ENCODE results near the gene LRP1. TPM values are rescaled to one million over a fixed set of nuclear protein-coding genes. Genes with fewer than 3 reads are reported as not detected.

Gene LRP1
- total RNA-seq, 2 experiments from 2014 or later, result 1.1 to 4.4 TPM

DNA sequence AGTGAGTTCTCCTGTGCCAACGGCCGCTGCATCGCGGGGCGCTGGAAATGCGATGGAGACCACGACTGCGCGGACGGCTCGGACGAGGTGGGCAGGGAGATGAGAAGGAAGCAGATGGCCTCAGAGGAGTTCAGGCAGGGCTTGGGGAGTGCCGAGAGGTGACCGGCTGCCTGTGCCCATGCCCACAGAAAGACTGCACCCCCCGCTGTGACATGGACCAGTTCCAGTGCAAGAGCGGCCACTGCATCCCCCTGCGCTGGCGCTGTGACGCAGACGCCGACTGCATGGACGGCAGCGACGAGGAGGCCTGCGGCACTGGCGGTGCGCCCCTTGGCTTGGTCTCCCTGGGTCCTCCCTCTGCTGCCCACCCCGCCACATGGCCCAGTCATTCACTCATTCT is 74.9 kb downstream of the LRP1 start:
- H3K9me2 ChIP-seq (ENCODE audit: insufficient read depth, low read length), result no peaks in the 10 kb centered on the region
- ChIA-PET CTCF (ENCODE audit: unreplicated experiment) (no interaction called here), POLR2A (no interaction called here)
- no peaks in the 10 kb centered on the region for H3K4me1 ChIP-seq (ENCODE audit: insufficient read depth, low read length, poor library complexity, severe bottlenecking)
- no peak overlapping the region for H3K27ac ChIP-seq (ENCODE audit: low read depth, low read length, poor library complexity, severe bottlenecking)
- H3K79me2 ChIP-seq (ENCODE audit: insufficient read depth, low read depth, low read length), result no peaks in the 10 kb centered on the region
- BruUV-seq (replicated peaks), result no TSS peak
- no peak overlapping the region for H2AFZ ChIP-seq (ENCODE audit: low read length)
- TF ChIP-seq EZH2phosphoT487 (IDR thresholded peaks at IDR 0.05; ENCODE audit: borderline replicate concordance, low read depth, low read length), result no peak
- TF ChIP-seq, protein P1, sequence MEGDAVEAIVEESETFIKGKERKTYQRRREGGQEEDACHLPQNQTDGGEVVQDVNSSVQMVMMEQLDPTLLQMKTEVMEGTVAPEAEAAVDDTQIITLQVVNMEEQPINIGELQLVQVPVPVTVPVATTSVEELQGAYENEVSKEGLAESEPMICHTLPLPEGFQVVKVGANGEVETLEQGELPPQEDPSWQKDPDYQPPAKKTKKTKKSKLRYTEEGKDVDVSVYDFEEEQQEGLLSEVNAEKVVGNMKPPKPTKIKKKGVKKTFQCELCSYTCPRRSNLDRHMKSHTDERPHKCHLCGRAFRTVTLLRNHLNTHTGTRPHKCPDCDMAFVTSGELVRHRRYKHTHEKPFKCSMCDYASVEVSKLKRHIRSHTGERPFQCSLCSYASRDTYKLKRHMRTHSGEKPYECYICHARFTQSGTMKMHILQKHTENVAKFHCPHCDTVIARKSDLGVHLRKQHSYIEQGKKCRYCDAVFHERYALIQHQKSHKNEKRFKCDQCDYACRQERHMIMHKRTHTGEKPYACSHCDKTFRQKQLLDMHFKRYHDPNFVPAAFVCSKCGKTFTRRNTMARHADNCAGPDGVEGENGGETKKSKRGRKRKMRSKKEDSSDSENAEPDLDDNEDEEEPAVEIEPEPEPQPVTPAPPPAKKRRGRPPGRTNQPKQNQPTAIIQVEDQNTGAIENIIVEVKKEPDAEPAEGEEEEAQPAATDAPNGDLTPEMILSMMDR (conservative IDR thresholded peaks at IDR 0.05; ENCODE audit: low read length), result no peak
- intact Hi-C loops (cut with micrococcal nuclease; ENCODE audit: unreplicated experiment), result no loop called here
- H3K4me2 ChIP-seq (ENCODE audit: low read length), result no peak overlapping the region
- DNase-seq (ENCODE audit: low spot score), result no peak
- H3K36me3 ChIP-seq (ENCODE audit: insufficient read depth, low read length), result no peaks in the 10 kb centered on the region
- no peaks in the 10 kb centered on the region for H4K20me1 ChIP-seq (ENCODE audit: insufficient read depth, low read length)
- H3K4me3 ChIP-seq (ENCODE audit: low read depth, low read length, poor library complexity, severe bottlenecking), result no peak overlapping the region
- H3K9me3 ChIP-seq (ENCODE audit: low read length), result no peaks in the 10 kb centered on the region

DNA sequence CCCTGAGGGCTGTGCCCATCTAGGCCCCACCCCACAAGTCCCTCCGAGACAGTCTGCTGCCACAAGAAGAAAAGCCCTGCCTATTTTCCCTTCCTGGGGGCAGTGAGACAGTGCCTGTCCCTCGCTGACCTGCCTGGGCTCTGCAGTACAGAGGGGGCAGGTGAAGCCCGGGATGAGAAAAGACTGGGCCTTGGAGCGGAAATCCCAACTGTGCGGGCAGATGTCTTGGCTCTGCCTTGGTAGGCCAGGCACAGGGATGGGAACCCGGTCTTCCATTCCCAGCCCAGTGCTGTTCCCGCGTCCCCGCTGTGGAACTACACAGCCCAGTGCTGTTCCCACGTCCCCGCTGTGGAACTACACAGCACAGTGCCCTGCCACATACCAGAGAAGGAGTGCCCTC is 75.5 kb downstream of the LRP1 start:
- DNase-seq (ENCODE audit: low spot score), result no peak
- Histone ChIP-seq H3K79me2 (ENCODE audit: insufficient read depth, low read depth, low read length) (no peaks in the 10 kb centered on the region), H3K4me1 (ENCODE audit: insufficient read depth, low read length, poor library complexity, severe bottlenecking) (no peaks in the 10 kb centered on the region), H3K9me3 (ENCODE audit: low read length) (no peaks in the 10 kb centered on the region), H3K4me3 (ENCODE audit: low read depth, low read length, poor library complexity, severe bottlenecking) (no peak overlapping the region), H2AFZ (ENCODE audit: low read length) (no peak overlapping the region), H3K27ac (ENCODE audit: low read depth, low read length, poor library complexity, severe bottlenecking) (no peak overlapping the region), H3K36me3 (ENCODE audit: insufficient read depth, low read length) (no peaks in the 10 kb centered on the region), H4K20me1 (ENCODE audit: insufficient read depth, low read length) (no peaks in the 10 kb centered on the region), H3K9me2 (ENCODE audit: insufficient read depth, low read length) (no peaks in the 10 kb centered on the region), H3K4me2 (ENCODE audit: low read length) (no peak overlapping the region)
- intact Hi-C loops (cut with micrococcal nuclease; ENCODE audit: unreplicated experiment), result no loop called here
- TF ChIP-seq EZH2phosphoT487 (IDR thresholded peaks at IDR 0.05; ENCODE audit: borderline replicate concordance, low read depth, low read length), result no peak
- TF ChIP-seq, protein P1 (conservative IDR thresholded peaks at IDR 0.05; ENCODE audit: low read length), result no peak
- POLR2A ChIA-PET, result no interaction called here
- CTCF ChIA-PET (ENCODE audit: unreplicated experiment), result no interaction called here
- no TSS peak for BruUV-seq (replicated peaks)

DNA sequence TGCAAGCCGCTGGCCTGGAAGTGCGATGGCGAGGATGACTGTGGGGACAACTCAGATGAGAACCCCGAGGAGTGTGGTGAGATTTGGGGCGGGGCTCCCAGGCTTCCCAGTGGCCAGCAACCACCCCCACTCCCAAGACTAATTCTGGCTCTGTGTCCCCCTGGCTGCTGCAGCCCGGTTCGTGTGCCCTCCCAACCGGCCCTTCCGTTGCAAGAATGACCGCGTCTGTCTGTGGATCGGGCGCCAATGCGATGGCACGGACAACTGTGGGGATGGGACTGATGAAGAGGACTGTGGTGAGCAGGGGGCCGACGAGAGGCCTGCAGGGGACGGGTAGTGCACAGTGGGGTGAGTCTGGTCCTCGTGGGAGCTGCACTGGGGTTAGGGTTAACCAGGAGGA is 76.2 kb downstream of the LRP1 start:
- BruUV-seq (replicated peaks), result no TSS peak
- POLR2A ChIA-PET, result no interaction called here
- Histone ChIP-seq H3K27ac (ENCODE audit: low read depth, low read length, poor library complexity, severe bottlenecking) (no peak overlapping the region), H3K4me2 (ENCODE audit: low read length) (no peak overlapping the region), H3K4me3 (ENCODE audit: low read depth, low read length, poor library complexity, severe bottlenecking) (no peak overlapping the region), H3K36me3 (ENCODE audit: insufficient read depth, low read length) (no peaks in the 10 kb centered on the region), H3K79me2 (ENCODE audit: insufficient read depth, low read depth, low read length) (no peaks in the 10 kb centered on the region), H2AFZ (ENCODE audit: low read length) (no peak overlapping the region), H4K20me1 (ENCODE audit: insufficient read depth, low read length) (no peaks in the 10 kb centered on the region), H3K9me3 (ENCODE audit: low read length) (no peaks in the 10 kb centered on the region), H3K4me1 (ENCODE audit: insufficient read depth, low read length, poor library complexity, severe bottlenecking) (no peaks in the 10 kb centered on the region), H3K9me2 (ENCODE audit: insufficient read depth, low read length) (no peaks in the 10 kb centered on the region)
- DNase-seq (ENCODE audit: low spot score), result no peak
- CTCF ChIA-PET (ENCODE audit: unreplicated experiment), result no interaction called here
- intact Hi-C loops (cut with micrococcal nuclease; ENCODE audit: unreplicated experiment), result no loop called here
- no peak for TF ChIP-seq EZH2phosphoT487 (IDR thresholded peaks at IDR 0.05; ENCODE audit: borderline replicate concordance, low read depth, low read length)
- TF ChIP-seq, protein P1 (conservative IDR thresholded peaks at IDR 0.05; ENCODE audit: low read length), result no peak
